Uterus (tissue), 2 donors: Measurements from ENCODE around the gene RTN1.

Source experiments
- POLR2A ChIP-seq, 2 donors: fragments of 450-650 bp; IDR thresholded peaks; one replicate each; pipeline ENCODE4 v1.6.1; 2016; ENCODE audit warnings: antibody characterized with exemption in 2 of 2, mild to moderate bottlenecking in 1 of 2, moderate library complexity in 1 of 2
- TF ChIP-seq, protein P1 (sequence below), 4 experiments: fragments of 200-600 bp in 2 of 4; fragments of 450-650 bp in 2 of 4; sonication (generic) in 2 of 4; IDR thresholded peaks; one replicate each; pipeline ENCODE4 v1.5.1; 2016 to 2019; ENCODE audit warnings: antibody characterized with exemption in 4 of 4, mild to moderate bottlenecking in 2 of 4, moderate library complexity in 1 of 4

DNA sequence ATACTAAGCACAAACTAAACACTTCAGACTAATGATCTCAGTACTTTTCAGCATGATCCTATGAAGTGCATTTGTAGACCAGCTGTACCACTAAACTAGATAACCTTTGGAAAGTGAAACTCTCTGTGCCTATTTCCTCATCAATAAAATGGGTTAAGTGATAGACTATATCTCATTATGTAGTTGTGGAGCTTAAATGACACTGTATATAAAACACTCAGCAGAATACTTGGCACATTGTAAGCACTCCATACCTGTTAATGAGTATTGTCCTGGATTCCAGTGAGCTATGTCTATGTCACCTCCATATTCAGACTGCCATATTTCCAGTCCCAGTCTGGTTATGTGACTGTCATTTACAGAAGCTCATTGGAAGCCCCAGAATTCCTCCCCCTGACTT lies 44.4 kb downstream of the RTN1 start:
- TF ChIP-seq, protein P1, sequence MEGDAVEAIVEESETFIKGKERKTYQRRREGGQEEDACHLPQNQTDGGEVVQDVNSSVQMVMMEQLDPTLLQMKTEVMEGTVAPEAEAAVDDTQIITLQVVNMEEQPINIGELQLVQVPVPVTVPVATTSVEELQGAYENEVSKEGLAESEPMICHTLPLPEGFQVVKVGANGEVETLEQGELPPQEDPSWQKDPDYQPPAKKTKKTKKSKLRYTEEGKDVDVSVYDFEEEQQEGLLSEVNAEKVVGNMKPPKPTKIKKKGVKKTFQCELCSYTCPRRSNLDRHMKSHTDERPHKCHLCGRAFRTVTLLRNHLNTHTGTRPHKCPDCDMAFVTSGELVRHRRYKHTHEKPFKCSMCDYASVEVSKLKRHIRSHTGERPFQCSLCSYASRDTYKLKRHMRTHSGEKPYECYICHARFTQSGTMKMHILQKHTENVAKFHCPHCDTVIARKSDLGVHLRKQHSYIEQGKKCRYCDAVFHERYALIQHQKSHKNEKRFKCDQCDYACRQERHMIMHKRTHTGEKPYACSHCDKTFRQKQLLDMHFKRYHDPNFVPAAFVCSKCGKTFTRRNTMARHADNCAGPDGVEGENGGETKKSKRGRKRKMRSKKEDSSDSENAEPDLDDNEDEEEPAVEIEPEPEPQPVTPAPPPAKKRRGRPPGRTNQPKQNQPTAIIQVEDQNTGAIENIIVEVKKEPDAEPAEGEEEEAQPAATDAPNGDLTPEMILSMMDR (IDR thresholded peaks at IDR 0.05): no peak
- no peak for TF ChIP-seq POLR2A (IDR thresholded peaks at IDR 0.05)
